NCI-H2029 (cell line): ENCODE results near the gene DYNC2H1.

Source experiments
- DNase-seq: peaks from one replicate; lab custom pipeline; 2025; lab: John Stamatoyannopoulos, UW

DYNC2H1 gene, protein sequence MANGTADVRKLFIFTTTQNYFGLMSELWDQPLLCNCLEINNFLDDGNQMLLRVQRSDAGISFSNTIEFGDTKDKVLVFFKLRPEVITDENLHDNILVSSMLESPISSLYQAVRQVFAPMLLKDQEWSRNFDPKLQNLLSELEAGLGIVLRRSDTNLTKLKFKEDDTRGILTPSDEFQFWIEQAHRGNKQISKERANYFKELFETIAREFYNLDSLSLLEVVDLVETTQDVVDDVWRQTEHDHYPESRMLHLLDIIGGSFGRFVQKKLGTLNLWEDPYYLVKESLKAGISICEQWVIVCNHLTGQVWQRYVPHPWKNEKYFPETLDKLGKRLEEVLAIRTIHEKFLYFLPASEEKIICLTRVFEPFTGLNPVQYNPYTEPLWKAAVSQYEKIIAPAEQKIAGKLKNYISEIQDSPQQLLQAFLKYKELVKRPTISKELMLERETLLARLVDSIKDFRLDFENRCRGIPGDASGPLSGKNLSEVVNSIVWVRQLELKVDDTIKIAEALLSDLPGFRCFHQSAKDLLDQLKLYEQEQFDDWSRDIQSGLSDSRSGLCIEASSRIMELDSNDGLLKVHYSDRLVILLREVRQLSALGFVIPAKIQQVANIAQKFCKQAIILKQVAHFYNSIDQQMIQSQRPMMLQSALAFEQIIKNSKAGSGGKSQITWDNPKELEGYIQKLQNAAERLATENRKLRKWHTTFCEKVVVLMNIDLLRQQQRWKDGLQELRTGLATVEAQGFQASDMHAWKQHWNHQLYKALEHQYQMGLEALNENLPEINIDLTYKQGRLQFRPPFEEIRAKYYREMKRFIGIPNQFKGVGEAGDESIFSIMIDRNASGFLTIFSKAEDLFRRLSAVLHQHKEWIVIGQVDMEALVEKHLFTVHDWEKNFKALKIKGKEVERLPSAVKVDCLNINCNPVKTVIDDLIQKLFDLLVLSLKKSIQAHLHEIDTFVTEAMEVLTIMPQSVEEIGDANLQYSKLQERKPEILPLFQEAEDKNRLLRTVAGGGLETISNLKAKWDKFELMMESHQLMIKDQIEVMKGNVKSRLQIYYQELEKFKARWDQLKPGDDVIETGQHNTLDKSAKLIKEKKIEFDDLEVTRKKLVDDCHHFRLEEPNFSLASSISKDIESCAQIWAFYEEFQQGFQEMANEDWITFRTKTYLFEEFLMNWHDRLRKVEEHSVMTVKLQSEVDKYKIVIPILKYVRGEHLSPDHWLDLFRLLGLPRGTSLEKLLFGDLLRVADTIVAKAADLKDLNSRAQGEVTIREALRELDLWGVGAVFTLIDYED (N-terminal part only)

GRCh38 chr11:103108933-103109817, at the start of gene DYNC2H1:
DYNC2H1 (plus strand) TSS chr11:103109426; CDS start chr11:103109575, 149 bp downstream.
- DNase-seq = peak; percentile 74

GRCh38 chr11:103061656-103062055, 47.6 kb upstream of the DYNC2H1 start:
- no peak for DNase-seq

DNA sequence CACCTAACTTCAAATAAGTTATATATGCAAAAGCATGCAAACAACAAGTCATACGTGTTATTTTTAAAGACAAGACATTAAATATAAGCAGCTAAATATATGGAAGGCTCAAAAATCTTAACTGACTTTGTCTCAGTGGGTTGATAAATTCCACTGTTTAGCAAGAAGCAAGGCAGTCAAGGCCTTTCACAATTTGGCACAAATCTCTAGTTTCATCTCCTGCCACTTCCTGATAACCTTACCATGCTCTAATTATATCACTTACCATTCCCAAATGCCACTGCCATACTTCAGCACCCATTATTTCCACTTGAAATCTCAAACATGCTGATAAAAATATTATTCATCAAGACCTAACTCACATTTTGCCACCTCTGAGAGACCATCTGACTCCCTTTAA, 42.1 kb upstream of the DYNC2H1 start:
- DNase-seq = no peak

DNA sequence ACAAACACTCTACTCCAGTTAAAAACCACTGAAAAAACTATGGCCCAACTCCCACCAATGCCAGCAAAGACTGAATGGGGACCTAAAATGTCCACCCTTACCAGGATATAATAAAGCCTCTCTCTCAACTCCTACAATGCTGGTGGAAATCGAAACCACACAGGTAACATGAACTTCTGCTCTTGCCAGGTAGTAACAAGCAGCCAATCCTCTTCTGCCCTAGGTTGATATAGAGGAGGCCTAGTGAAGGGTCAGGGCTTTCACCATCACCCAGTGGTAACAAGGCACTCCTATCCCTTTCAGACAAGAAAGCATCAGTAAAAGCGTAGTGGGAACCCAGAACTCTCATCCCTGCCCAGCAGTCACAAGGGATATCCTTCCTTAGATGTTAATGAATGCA, 39.9 kb upstream of the DYNC2H1 start:
- no peak for DNase-seq

GRCh38 chr11:103070142-103070541, 39.1 kb upstream of the DYNC2H1 start:
- DNase-seq = no peak

DNA sequence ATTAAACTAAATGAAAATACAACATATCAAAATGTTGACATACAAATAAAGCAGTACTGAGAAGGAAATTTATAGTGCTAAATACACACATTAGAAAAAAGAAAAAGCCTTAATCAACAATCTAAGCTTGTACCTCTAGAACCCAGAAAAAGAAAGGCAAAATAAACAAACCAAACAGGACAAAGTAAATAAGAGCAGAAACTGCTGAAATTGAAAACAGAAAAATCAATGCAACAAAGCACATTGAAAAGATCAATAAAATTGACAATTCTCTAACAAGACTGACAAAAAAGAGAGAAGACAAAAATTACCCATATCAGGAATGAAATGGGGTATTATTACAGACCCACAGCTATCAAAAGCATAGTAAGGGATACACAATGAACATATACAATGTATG, 38.2 kb upstream of the DYNC2H1 start:
- no peak for DNase-seq

GRCh38 chr11:103076361-103076760, 32.9 kb upstream of the DYNC2H1 start:
- no peak for DNase-seq

GRCh38 chr11:103077554-103077953, 31.7 kb upstream of the DYNC2H1 start:
- no peak for DNase-seq

DNA sequence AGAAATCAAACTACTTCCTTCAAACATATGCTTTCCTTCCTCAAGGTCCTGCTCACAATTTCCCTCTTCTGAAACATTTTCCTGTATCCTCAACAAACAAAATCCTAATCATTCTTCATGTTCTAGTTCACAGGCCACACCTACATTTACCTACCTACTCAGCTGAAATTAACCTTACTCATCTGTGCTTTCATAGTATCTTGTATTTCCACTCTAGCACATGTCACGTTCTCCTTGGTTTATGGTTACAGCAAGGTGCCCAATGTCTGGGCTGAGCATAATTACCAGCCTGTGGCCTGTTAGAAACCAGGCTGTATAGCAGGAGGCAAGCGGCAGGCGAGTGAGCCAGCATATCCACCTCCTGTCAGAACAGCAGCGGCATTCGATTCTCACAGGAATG, 30.5 kb upstream of the DYNC2H1 start:
- no peak for DNase-seq

GRCh38 chr11:103079833-103080232, 29.4 kb upstream of the DYNC2H1 start:
- DNase-seq = no peak

DNA sequence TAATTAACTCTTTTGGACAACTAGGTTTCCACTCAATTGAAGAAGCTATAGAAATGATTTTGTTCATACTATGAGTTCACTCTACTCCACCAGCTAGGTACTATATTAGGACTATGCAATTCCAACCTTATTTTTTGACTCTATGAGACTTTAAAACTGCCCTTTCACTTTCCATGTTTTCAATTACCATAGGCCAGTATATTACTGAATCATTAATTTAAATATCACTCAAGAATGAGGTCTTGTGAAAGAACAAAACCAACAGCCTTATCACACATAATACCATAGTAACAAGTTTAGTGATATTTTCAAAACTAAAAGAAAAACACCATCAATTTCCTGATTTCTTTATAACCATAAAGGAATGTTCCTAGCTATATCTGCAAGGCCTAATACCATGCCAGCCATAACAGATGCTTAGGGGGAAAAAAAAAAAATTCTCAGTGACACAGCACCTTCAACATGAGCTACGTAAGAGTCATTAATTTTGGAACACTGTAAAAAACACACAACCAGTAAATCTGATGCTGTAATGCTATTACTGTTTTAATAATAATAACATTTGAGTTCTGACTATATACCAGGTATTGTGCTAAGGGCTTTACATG, 23.4 kb upstream of the DYNC2H1 start:
- no peak for DNase-seq

GRCh38 chr11:103086461-103086860, 22.8 kb upstream of the DYNC2H1 start:
- no peak for DNase-seq

- DNase-seq = peak; percentile 16
Observed at GRCh38 chr11:103091064-103091800, 18.0 kb upstream of the DYNC2H1 start.

GRCh38 chr11:103091801-103092524, 17.3 kb upstream of the DYNC2H1 start, which contains the start of gene DCUN1D5:
DCUN1D5 (minus strand) TSS chr11:103092160; CDS start chr11:103091872, 288 bp downstream.
- peak; percentile 90 for DNase-seq

- DNase-seq = no peak
Observed at GRCh38 chr11:103097279-103097678, 11.9 kb upstream of the DYNC2H1 start.

DNA sequence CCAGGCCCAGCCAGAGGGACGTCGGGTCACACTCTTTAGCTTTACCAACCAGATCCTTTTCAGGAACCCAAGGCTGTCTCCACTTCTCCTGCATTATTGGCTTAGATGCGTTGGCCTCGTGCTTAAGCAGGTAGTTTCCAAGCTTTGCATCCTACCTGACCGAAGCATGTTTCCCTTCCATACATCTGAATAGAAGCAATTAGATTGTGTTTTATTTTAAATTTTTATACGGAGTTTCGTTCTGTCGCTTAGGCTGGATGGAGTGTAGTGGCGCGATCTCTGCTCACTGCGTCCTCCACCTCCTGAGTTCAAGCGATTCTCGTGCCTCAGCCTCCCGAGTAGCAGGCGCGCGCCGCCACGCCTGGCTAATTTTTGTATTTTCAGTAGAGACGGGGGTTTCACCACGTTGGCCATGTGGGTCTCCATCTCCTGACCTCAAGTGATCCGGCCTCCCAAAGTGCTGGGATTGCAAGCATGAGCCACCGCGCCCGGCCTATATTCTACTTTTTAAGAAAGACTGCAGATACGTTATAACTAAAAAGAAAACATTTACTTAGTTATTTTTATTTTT, 677 bp downstream of the DYNC2H1 start:
- no peak for DNase-seq

- DNase-seq = no peak
Observed at GRCh38 chr11:103110391-103110790, 1.2 kb downstream of the DYNC2H1 start.

GRCh38 chr11:103111400-103111799, 2.2 kb downstream of the DYNC2H1 start:
- DNase-seq = no peak

GRCh38 chr11:103112364-103112763, 3.1 kb downstream of the DYNC2H1 start:
- no peak for DNase-seq
